Measurements from ENCODE around the gene TRMT61A.
A peak's percentile ranks its signal among the peaks of the same experiment; 100 is the strongest.

TRMT61A gene

GRCh38 chr14:103561381-103562178 lies 32.6 kb downstream of the TRMT61A start:
- no peak for DNase-seq

- DNase-seq = peak in 1 of 51 donors; percentile 59
These were observed 33.1 kb downstream of the TRMT61A start for GRCh38 chr14:103562179-103562428.

- peak in 50 of 51 donors; percentile 40 to 96 (median 83) for DNase-seq
These were observed 33.6 kb downstream of the TRMT61A start, which contains the start of the genes BAG5 and COA8 for GRCh38 chr14:103562429-103563225. BAG5 (minus strand) TSS chr14:103562657; CDS start chr14:103561164, 1,493 bp downstream. COA8 (plus strand) TSS chr14:103562960; CDS start chr14:103563002, 42 bp downstream.

GRCh38 chr14:103563226-103563620 lies 34.2 kb downstream of the TRMT61A start:
- DNase-seq = no peak

GRCh38 chr14:103563844-103564505 lies 35.0 kb downstream of the TRMT61A start:
- DNase-seq = no peak

- peak in 1 of 51 donors; percentile 25 for DNase-seq
These were observed 40.0 kb downstream of the TRMT61A start for GRCh38 chr14:103568952-103569351.

- no peak for DNase-seq
These were observed 40.4 kb downstream of the TRMT61A start for GRCh38 chr14:103569408-103569807.

GRCh38 chr14:103574104-103574503 lies 45.1 kb downstream of the TRMT61A start:
- no peak for DNase-seq

GRCh38 chr14:103574707-103575285 lies 45.8 kb downstream of the TRMT61A start:
- DNase-seq = no peak

GRCh38 chr14:103576371-103577024 lies 47.5 kb downstream of the TRMT61A start:
- peak in 41 of 51 donors; percentile 4 to 88 (median 65) for DNase-seq

GRCh38 chr14:103578401-103579075 lies 49.5 kb downstream of the TRMT61A start:
- DNase-seq = peak in 1 of 51 donors; percentile 30

- DNase-seq = no peak
These were observed 52.2 kb downstream of the TRMT61A start for GRCh38 chr14:103581206-103581605.

GRCh38 chr14:103581954-103582703 lies 53.1 kb downstream of the TRMT61A start:
- DNase-seq = no peak

GRCh38 chr14:103584326-103584915 lies 55.4 kb downstream of the TRMT61A start:
- DNase-seq = no peak

Measured in hypothalamus (tissue), 51 donors.